ENCODE measurements around the gene ARFGAP1.

GRCh38 chr20:63322933-63323273 lies 50.3 kb downstream of the ARFGAP1 start:
- no peak for TF ChIP-seq CTCF (IDR thresholded peaks at IDR 0.05; ENCODE audit: insufficient read depth, low read depth, low read length)
- no peak for TF ChIP-seq EZH2 (IDR thresholded peaks at IDR 0.05; ENCODE audit: insufficient read depth, low read length)
